ENCODE measurements around the gene RNF146.

Gene RNF146

GRCh38 chr6:127247114-127248096 is 19.3 kb upstream of the RNF146 start:
- H3K4me3 ChIP-seq (ENCODE audit: control insufficient read depth, low read depth, low read length): no peak overlapping the region
- TF ChIP-seq, protein P1, sequence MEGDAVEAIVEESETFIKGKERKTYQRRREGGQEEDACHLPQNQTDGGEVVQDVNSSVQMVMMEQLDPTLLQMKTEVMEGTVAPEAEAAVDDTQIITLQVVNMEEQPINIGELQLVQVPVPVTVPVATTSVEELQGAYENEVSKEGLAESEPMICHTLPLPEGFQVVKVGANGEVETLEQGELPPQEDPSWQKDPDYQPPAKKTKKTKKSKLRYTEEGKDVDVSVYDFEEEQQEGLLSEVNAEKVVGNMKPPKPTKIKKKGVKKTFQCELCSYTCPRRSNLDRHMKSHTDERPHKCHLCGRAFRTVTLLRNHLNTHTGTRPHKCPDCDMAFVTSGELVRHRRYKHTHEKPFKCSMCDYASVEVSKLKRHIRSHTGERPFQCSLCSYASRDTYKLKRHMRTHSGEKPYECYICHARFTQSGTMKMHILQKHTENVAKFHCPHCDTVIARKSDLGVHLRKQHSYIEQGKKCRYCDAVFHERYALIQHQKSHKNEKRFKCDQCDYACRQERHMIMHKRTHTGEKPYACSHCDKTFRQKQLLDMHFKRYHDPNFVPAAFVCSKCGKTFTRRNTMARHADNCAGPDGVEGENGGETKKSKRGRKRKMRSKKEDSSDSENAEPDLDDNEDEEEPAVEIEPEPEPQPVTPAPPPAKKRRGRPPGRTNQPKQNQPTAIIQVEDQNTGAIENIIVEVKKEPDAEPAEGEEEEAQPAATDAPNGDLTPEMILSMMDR (IDR thresholded peaks at IDR 0.05; ENCODE audit: control insufficient read depth, insufficient read depth, low read depth, low read length, missing control alignments): no peak
- no peak for DNase-seq (ENCODE audit: low read depth)

DNA sequence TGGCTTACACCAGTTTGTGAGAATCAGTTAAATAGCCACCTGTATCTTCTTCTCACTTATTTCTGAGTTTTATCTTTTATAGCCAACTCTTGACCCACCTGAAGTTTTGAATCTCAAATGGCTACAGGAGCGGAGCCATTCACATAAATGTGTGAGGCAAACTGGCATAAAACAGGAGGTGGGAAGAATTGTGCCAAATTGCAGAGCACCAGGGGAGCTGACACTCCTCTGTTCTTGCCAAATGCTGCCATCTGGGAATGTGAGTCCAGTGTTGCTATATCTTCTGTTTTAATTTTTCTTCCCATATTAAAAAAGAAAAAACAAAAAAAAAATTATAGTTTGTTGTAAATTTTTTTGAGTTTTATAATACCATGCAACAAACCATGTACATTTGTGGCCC is 17.0 kb upstream of the RNF146 start:
- TF ChIP-seq, protein P1 (IDR thresholded peaks at IDR 0.05; ENCODE audit: control insufficient read depth, insufficient read depth, low read depth, low read length, missing control alignments): no peak
- DNase-seq (ENCODE audit: low read depth): no peak
- no peak overlapping the region for H3K4me3 ChIP-seq (ENCODE audit: control insufficient read depth, low read depth, low read length)

DNA sequence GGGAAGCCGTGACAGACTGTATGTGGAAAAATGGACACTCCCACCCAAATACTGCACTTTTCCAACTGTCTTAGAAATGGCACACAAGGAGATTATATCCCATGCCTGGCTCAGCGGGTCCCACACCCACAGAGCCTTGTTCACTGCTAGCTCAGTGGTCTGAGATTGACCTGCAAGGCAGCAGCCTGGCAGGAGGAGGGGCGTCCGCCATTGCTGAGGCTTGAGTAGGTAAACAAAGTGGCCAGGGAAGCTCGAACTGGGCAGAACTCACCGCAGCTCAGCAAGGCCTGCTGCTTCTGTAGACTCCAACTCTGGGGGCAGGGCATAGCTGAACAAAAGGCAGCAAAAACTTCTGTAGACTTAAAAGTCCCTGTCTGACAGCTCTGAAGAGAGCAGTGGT is 11.4 kb upstream of the RNF146 start:
- DNase-seq (ENCODE audit: low read depth): no peak
- no peak overlapping the region for H3K4me3 ChIP-seq (ENCODE audit: control insufficient read depth, low read depth, low read length)
- TF ChIP-seq, protein P1 (IDR thresholded peaks at IDR 0.05; ENCODE audit: control insufficient read depth, insufficient read depth, low read depth, low read length, missing control alignments): no peak

GRCh38 chr6:127262896-127263295 is 3.8 kb upstream of the RNF146 start:
- DNase-seq (ENCODE audit: low read depth): no peak
- TF ChIP-seq, protein P1 (IDR thresholded peaks at IDR 0.05; ENCODE audit: control insufficient read depth, insufficient read depth, low read depth, low read length, missing control alignments): no peak
- H3K4me3 ChIP-seq (ENCODE audit: control insufficient read depth, low read depth, low read length): no peak overlapping the region

DNA sequence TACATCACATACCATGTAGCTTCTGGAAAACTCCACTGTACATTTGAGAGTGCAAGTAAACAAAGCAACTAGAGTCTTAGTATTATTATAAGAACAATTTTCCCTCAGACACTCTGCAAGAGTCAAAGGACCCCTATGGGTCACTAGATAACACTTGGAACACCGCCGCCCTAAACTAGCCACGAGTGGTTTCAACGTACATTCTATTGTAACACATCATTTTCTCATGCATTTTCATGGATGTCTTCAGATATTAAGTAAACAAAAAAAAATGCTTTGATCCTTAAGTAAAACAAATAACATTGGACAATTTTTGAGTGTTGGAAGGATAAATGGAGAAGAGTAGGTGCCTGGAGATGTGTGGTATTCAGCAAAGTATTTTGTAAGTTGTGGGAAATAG is 3.2 kb upstream of the RNF146 start:
- no peak overlapping the region for H3K4me3 ChIP-seq (ENCODE audit: control insufficient read depth, low read depth, low read length)
- DNase-seq (ENCODE audit: low read depth): no peak
- TF ChIP-seq, protein P1 (IDR thresholded peaks at IDR 0.05; ENCODE audit: control insufficient read depth, insufficient read depth, low read depth, low read length, missing control alignments): no peak

DNA sequence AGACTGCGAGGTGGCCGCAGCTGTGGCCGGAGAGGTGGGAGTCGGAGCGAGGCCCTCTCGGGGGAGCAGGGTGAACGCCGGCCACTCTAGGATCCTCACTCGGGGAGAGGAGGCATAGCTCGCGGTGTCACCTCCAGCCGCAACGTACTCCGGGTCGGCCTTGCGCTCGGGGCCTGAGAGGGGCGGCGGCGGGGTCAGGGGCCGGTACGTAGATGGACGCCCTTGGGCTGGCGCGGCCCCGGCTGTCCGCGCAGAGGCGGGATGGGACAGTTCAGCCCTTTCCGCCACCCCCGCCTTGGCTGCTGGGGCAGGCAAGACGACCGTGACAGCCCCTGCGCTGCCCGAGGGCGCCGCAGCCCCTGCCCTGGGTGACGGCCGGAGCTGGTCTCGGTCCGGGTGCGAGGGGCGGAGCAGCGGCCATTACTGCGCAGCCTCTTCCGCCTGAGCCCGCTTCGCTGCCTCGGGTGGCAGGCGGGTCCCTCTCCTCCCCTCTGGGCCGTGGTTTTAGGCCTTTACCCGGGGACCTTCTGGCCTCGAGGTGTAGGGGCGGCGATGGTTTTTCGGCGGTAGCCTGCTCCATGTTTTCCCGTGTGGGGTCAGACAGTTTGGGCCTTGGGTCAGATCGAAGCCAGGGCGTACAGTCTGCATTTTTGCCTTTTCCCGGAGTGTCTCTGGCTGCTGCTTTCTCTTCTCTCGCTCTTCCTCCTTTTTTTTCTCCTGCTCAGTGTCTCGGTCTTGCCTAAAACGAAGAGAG is 405 bp downstream of the RNF146 start:
- TF ChIP-seq, protein P1 (IDR thresholded peaks at IDR 0.05; ENCODE audit: control insufficient read depth, insufficient read depth, low read depth, low read length, missing control alignments): no peak
- peak overlapping the region; percentile 98 for H3K4me3 ChIP-seq (ENCODE audit: control insufficient read depth, low read depth, low read length)
- DNase-seq (ENCODE audit: low read depth): no peak
